Gastrocnemius medialis (tissue), 4 donors: Measurements from ENCODE around the gene ANXA2R.

ENCODE experiments used
- POLR2A ChIP-seq, 2 donors: fragments of 450-650 bp; IDR thresholded peaks; one replicate each; pipeline ENCODE4 v1.6.1; 2017; ENCODE audit warnings: antibody characterized with exemption in 2 of 2, mild to moderate bottlenecking in 2 of 2, moderate library complexity in 2 of 2
- TF ChIP-seq, protein P1 (sequence below), 5 experiments: fragments of 450-650 bp in 3 of 5; fragments of 200-600 bp in 2 of 5; sonication (generic) in 2 of 5; IDR thresholded peaks in 4 of 5; conservative IDR thresholded peaks in 1 of 5; 1 replicate in 4 of 5; 2 replicates in 1 of 5; pipeline ENCODE4 v1.5.1; 2016 to 2019; ENCODE audit warnings: antibody characterized with exemption in 5 of 5, mild to moderate bottlenecking in 3 of 5, moderate library complexity in 3 of 5

DNA sequence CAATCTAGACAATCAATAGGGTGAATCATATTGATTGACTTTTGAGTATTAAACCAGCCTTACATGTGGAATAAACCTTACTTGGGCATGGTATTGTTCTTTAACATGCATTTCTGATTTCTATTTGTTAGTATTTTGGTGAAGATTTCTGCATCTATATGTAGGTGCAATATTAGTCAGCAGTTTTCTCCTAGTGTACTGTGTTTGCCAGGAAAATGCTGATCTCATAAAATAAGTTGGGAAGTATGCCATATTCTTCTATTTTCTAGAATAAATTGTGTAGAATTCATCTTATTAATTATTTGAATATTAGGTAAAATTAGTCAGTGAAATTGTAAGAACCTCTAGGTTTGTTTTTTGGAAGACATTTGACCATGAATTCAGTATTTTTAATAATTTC lies 38.4 kb downstream of the ANXA2R start:
- TF ChIP-seq, protein P1, sequence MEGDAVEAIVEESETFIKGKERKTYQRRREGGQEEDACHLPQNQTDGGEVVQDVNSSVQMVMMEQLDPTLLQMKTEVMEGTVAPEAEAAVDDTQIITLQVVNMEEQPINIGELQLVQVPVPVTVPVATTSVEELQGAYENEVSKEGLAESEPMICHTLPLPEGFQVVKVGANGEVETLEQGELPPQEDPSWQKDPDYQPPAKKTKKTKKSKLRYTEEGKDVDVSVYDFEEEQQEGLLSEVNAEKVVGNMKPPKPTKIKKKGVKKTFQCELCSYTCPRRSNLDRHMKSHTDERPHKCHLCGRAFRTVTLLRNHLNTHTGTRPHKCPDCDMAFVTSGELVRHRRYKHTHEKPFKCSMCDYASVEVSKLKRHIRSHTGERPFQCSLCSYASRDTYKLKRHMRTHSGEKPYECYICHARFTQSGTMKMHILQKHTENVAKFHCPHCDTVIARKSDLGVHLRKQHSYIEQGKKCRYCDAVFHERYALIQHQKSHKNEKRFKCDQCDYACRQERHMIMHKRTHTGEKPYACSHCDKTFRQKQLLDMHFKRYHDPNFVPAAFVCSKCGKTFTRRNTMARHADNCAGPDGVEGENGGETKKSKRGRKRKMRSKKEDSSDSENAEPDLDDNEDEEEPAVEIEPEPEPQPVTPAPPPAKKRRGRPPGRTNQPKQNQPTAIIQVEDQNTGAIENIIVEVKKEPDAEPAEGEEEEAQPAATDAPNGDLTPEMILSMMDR (IDR thresholded peaks at IDR 0.05 in 4 of 5, conservative IDR thresholded peaks at IDR 0.05 in 1 of 5), result no peak
- no peak for TF ChIP-seq POLR2A (IDR thresholded peaks at IDR 0.05)
